Uterus (tissue), 2 donors: Measurements from ENCODE around the gene USP35.

ENCODE experiments used
- CTCF ChIP-seq, 4 experiments: fragments of 200-600 bp in 2 of 4; fragments of 450-650 bp in 2 of 4; sonication (generic) in 2 of 4; IDR thresholded peaks; one replicate each; pipeline ENCODE4 v1.5.1; 2016 to 2019; ENCODE audit warnings: antibody characterized with exemption in 4 of 4, mild to moderate bottlenecking in 2 of 4, moderate library complexity in 1 of 4
- POLR2A ChIP-seq, 2 donors: fragments of 450-650 bp; IDR thresholded peaks; one replicate each; pipeline ENCODE4 v1.6.1; 2016; ENCODE audit warnings: antibody characterized with exemption in 2 of 2, mild to moderate bottlenecking in 1 of 2, moderate library complexity in 1 of 2

- TF ChIP-seq CTCF (IDR thresholded peaks at IDR 0.05) (no peak), POLR2A (IDR thresholded peaks at IDR 0.05) (no peak)
Observed at GRCh38 chr11:78140392-78141077, 48.2 kb upstream of the USP35 start.
